ENCODE measurements around the gene PON2.

DNA sequence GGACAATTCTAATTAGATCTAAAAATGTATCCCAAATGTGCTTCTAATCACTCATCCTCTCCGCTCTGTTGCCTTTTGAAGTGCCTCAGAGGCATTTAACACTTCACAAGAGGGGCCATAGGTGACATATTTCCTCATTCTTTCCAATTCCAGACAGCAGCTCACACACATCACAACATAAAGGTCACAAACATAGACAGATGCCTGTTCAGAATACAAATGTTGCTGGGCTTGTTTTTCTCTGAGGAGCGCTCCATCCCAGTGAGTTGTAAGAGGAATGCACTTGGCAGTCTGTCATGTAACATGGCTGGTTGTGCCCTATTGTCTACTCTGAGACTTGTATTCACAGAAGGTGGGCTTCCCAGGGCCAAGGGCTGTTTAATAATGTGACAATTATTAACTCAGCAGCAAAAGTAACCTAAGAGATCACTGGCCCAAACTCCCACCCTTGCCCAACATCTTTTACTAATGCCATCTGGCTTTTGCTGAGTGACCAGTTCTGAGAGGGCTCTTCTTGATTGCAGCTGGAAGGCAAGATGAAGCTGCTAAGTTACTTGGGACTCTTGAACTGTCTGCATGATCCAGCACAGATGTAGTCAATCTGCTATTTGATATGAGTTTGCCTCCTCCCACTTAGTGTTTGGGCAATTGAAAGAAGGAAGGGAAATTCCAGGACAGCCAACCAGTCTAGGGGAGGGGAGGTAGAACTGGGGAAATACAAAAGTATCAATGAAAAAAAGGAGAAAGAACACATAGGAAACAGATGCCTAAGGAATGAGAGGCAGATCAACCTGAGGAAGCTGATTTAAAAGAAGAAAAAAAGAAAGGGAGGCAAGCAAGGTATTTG is 13.6 kb downstream of the PON2 start:
- TF ChIP-seq, protein P1, sequence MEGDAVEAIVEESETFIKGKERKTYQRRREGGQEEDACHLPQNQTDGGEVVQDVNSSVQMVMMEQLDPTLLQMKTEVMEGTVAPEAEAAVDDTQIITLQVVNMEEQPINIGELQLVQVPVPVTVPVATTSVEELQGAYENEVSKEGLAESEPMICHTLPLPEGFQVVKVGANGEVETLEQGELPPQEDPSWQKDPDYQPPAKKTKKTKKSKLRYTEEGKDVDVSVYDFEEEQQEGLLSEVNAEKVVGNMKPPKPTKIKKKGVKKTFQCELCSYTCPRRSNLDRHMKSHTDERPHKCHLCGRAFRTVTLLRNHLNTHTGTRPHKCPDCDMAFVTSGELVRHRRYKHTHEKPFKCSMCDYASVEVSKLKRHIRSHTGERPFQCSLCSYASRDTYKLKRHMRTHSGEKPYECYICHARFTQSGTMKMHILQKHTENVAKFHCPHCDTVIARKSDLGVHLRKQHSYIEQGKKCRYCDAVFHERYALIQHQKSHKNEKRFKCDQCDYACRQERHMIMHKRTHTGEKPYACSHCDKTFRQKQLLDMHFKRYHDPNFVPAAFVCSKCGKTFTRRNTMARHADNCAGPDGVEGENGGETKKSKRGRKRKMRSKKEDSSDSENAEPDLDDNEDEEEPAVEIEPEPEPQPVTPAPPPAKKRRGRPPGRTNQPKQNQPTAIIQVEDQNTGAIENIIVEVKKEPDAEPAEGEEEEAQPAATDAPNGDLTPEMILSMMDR (IDR thresholded peaks at IDR 0.05; ENCODE audit: insufficient read depth, low read length, poor library complexity, severe bottlenecking): no peak
- TF ChIP-seq EZH2phosphoT487 (conservative IDR thresholded peaks at IDR 0.05; ENCODE audit: low read length): no peak
